Activated CD4-positive, CD25-positive, alpha-beta regulatory T cell treated with anti-CD3 and anti-CD28 coated beads, Interleukin-2, amount 50 U/mL, for 72 hours (primary cell): ENCODE results near the gene SIM1.

ENCODE experiments used
- DNase-seq: peaks from one replicate; pipeline ENCODE4 v3.0.0; 2021

The SIM1 gene, protein sequence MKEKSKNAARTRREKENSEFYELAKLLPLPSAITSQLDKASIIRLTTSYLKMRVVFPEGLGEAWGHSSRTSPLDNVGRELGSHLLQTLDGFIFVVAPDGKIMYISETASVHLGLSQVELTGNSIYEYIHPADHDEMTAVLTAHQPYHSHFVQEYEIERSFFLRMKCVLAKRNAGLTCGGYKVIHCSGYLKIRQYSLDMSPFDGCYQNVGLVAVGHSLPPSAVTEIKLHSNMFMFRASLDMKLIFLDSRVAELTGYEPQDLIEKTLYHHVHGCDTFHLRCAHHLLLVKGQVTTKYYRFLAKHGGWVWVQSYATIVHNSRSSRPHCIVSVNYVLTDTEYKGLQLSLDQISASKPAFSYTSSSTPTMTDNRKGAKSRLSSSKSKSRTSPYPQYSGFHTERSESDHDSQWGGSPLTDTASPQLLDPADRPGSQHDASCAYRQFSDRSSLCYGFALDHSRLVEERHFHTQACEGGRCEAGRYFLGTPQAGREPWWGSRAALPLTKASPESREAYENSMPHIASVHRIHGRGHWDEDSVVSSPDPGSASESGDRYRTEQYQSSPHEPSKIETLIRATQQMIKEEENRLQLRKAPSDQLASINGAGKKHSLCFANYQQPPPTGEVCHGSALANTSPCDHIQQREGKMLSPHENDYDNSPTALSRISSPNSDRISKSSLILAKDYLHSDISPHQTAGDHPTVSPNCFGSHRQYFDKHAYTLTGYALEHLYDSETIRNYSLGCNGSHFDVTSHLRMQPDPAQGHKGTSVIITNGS

DNA sequence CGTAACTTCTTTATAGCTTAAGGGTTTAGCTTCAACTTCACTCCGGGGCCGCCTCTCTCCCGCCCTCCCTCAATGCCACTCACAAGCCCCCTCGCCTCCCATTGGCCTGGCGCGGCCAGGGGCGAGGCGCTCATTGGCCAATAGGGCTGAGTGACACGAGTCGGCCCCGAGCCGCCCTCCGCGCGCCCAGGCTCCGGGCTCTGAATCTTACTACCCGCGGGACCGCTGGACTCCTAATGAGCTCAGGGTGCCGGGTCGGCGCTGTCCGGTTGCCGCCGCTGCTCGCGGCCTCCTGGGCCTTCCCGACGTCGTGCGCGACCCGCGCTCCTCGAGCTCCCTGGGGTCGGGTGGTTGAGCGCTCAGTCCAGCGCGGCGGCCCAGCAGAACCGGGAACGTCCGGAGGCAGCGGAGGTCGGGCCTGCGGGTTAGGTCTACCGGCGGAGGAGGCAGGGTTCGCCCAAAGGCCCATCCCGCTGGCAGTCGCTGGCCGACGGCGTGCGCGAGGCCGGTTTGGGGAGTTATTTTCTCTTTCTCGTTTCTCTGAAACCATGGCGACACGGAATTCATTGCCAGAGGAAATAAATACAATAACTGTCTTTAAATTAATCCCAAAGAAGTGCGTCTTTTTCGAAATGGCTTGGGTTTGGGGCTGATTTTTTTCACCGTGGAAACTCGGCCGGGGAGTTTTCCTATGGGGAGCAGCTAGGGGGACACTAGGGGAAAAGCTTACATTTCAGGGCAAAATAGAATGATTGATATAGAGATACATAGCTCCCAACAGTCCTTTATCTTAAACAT is at the start of gene SIM1:
SIM1 (minus strand) TSS at position 19 of the 798 bp plus-strand sequence. CDS start 1,453 bp downstream, outside the sequence.
- DNase-seq = no peak

DNA sequence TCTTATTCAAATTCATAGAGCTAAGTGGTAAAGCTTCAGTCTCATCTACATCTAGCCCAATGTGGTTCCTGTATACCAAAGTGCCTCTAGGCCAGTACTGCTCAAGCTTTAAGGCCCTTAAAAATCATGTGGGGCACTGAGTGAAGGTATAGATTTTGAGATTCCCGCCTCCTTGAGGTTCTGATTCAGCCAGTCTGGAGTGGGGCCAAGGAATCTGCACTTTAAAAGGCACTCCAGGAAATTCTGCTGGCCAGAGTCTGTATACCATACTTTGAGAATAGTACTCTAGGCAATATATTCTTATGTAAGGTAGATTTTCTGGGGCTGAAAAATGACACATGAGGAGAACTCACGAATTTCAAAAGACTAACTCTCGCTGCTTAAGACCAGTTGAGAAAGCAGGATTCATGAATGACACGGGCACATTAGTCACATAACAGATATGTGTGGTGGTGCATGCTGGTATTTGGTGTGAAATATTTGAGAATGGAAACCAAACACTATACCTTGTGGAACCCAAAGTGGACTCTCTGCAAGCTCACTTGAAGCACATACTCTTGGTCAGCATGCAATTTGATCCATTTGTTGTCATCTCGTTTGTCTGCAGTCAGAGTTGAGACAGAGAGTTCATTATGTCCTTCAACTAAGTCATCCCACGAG is 47.6 kb upstream of the SIM1 start:
- no peak for DNase-seq

DNA sequence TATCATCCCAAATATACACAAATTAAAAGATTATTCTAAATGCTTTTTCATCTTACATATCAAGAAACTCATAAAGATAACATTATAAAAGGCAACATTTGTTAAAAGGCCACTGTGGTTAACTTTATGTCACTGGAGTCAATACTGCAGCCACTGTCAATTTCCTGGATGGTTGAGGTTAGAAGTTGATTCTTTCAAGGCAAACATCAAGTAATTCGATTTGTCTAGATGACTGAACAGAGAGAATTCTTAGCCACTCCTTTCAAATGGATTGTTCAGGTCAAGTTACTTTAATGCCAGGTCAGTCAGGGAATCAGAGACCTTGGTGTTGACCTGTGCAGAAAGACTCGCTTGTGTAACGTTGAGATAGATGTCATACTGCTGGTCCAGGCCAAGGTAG is 44.4 kb upstream of the SIM1 start:
- DNase-seq = no peak

DNA sequence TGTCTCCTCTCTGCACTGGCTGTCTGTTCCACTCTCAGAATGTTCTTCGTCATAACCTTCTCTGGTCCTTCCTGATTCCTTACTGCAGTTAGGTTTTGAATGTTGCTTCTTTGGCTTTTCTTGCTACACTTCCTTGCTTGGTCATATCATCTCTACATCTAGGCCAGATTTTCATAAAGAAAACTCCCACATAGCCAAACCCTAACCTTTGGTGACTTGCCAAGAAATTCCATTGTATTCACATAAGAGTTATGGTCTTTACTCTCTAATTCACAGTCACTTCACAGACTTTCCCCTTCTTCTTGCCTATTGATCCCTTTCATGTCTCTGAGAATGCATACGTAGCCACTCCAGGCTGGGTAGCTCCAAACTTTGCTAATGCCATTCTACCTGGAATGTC is 41.9 kb upstream of the SIM1 start:
- DNase-seq = no peak

DNA sequence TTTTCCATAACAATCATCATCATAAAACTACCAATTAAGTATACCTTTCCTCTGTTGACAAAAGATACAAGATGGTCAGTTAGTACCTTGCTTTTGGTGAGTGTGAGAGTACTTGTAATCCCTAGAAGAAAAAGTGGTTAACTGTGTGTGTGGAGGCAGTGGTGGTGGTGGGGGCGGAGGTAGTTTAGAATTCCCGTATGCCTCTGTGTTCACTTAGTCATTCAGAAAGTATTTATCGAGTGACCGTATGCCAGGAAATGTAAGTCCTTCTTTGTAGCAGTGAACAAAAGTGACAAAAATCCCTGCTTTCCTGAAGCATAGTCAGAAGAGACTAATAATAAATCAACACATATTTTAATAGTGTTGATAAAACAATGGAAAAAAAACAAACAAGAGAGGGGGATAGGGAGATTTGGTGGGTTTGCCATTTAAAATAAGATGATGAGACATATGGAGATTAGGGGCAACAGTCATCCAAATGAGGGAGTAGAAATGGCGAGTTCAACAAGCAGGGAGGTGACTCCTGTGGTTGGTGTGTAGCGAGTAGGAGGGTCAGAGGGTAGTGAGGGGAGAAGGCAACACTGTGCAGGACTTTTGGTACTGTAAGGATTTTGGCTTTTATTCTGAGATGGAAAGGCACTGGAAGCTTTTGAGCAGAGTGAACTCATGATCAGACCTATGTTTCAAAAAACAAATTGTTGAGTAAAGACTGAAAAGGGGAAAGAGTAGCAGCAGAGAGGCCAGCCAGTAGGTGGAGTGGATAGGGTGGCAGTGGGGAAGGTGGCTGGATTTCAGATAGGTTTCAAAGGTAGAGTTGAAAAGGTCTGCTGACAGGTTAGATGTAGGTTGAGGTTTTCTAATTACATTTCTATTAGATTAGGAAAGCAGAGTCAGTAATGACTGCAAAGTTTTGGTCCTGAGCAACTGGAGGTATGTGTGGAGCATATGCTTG is 40.3 kb upstream of the SIM1 start:
- DNase-seq = no peak

DNA sequence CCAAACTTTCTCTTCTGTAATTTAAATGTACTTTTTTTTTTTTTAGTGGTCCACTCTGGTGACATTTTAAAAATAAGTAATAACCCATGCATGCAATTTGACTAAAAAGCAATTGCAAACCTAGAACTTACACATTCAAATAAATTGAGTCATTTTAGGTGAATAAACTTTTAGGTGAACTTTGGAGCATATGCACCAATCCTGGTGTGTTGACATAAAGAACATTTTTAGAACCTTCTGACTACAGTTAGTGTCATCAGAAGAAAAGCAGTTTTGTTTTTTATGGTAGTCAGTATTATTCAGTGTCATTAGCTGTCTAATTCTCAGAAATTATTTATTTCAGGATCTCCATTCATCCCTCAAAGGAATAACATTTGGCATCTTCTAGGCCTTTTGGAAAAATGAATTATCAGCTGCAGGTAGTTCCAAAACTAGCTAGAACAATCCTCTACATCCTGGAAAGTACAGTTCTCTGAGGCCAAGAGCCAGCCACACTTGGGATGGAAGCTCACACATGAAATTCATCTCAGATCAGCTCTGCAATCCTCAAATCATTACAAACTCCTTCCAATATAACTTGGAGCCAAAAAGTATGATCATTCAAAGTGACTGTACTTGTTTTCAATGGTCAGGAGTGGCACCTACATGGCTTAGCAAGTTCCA is 38.5 kb upstream of the SIM1 start:
- no peak for DNase-seq

DNA sequence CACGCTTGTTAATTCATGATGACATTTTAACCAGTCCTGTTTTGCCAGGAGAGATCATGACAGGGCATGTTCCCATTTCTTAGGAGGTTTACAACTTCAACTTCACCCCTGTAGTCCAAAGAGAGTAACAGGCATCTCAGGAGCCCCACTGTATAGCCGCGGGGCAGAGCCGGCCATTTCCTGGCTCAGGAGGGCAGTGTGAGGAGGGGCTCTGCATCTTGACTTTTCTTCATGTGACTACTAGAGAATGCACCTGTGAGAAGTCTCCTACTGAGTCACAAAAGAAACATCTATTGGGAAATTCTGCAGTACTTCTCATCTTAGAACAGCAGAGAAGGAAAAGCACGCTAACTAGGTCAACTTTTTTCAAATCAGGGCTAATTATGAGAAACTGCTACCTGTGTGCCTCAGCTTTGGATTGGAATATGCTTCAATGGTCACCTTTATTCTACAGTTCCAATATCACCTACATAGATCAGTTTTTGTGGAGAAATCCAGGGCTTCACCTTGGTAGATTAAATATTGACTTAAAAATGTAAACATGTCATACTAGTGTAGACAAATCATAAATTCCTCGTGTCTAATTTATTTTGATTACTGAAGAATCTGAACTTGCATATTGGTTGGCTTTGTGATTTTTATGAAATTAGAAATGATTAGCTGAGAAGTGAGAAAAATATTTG is 28.6 kb upstream of the SIM1 start:
- DNase-seq = no peak

DNA sequence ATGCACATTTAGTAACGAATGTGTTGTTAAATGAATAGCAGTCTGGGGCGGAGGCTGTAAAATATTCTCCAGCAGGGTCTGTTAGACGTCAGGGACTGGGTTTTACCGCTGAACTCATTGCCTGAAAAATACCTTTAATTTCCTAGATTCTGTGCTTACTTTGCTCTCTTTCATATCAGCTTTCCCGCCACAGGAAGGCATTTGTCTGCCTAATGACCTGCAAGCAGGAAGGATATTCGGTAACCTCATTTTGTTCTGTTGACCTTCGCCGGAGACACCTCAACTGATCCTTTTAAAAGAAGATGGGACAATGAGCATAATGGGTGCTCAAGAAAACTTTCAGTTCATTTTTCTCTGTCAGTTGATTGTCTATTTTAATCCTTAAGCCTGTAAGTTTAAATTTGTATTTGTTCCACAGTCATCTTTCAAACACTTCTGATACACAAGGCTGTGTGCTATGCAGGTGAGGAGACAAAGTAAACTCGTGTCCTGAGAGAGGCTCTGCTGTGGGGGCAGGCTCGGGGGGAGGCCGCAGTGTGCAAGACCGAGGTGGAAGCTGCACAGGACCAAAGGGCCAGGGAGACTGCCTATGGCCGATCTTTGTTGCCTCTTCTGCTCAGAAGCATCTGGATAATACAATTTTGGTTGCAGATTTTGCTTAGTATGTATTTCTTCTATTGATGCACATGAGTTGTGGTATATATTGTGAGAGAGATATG is 27.4 kb upstream of the SIM1 start:
- DNase-seq = no peak

DNA sequence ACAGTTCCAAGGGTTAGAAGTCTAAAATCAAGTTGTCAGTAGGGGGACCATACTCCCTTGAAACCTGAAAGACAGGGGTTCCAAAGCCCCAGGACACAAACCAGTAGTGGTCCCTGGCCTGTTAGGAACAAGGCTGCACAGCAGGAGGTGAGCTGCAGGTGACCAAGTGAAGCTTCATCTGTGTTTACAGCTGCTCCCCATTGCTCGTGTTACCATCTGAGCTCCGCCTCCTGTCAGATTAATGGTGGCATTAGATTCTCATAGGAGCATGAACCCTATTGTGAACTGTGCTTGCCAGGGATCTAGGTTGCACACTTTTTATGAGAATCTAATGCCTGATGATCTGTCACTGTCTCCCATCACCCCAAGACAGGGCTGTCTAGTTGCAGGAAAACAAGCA is 25.3 kb upstream of the SIM1 start:
- DNase-seq = no peak

DNA sequence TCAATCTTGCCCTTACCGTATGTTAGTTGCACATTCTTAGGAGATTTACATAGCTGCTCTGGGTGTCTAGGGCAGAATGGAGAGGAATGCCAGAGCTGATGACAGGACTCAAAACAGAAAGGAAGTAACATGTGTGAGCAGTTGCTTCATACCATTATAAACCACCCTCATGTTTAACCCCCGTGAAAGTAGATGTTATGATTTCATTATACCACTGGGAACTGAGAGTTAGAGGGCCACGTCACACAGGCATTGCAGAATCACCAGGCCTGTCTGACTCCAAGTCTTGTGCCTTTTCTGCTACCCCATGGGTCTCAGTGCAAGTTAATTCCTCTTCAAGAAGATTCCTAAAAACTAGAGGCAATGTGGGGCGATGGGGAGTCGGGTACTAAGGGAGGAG is 23.5 kb upstream of the SIM1 start:
- DNase-seq = no peak

DNA sequence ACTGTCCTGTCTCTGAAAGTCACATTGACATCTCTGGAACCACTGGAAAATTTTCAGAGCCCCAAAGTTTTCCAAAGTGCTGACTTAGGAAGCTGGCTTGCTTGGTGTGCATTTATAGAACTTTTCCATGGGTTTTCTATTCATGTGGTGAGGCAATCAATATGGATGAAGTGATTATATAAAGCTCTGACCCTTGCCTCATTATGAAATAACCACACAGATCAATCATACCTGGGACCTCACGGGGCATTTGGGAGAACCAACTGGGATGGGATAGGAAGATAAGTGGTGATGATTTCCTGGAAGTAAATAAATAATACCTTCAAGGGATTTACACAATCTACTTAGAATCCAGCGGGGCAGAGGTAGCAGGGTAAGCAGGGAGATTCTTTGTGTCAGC is 22.9 kb upstream of the SIM1 start:
- DNase-seq = no peak

DNA sequence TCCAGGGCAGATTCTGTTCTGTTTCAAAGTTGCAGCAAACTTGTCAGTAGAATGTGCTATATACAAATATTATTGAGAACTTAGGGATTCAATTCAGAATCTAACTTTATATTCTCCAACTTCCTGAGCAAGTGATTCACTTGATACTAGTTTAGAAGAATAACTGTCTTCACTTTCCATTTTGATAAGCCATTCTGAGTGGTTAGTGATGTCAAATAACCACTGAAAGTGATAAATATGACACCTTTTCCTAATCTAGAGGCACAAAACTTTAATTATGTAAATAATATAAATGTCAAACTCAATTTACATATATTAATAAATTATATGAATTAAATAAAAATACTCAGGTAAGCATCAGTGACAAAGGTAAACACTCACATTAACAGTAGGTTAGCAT is 20.5 kb upstream of the SIM1 start:
- no peak for DNase-seq

DNA sequence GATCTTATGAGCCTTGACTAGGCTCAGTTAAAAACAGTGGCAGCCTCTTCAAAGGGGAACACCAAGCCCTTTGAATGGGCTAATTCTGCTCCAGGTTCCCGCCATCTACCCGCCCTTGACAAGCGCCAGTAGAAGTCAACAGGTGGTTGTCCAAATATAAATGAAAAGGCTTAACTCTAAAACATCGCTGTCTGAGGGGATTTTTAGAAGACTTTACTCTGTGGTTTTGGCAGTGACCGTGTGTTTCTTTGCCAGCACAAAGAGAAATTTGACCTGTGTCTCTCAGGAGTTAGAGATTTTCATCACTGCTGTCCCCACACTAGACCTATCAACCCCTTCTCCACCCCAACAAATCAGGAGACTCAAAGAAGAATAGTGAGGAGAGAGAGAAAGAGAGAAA is 19.8 kb upstream of the SIM1 start:
- DNase-seq = no peak

DNA sequence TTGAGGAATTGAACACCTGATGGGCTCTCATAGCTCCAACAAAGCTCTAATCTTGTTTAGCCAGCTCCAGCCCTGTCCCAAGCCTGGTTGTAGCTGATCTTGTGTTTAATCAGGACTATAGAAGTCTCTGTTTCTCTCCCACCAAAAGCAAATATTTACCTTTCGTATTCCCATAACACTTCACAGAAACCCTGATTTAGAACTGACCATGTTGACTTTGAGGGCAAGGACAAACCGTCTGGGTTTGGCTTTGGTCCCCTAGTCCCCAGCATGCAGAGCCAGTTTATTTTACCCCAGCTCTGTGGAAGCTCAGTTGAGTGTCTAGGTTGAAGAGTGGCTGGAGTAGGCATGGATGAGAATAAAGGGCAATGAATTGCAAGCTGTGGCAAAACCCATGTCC is 18.0 kb upstream of the SIM1 start:
- DNase-seq = no peak

DNA sequence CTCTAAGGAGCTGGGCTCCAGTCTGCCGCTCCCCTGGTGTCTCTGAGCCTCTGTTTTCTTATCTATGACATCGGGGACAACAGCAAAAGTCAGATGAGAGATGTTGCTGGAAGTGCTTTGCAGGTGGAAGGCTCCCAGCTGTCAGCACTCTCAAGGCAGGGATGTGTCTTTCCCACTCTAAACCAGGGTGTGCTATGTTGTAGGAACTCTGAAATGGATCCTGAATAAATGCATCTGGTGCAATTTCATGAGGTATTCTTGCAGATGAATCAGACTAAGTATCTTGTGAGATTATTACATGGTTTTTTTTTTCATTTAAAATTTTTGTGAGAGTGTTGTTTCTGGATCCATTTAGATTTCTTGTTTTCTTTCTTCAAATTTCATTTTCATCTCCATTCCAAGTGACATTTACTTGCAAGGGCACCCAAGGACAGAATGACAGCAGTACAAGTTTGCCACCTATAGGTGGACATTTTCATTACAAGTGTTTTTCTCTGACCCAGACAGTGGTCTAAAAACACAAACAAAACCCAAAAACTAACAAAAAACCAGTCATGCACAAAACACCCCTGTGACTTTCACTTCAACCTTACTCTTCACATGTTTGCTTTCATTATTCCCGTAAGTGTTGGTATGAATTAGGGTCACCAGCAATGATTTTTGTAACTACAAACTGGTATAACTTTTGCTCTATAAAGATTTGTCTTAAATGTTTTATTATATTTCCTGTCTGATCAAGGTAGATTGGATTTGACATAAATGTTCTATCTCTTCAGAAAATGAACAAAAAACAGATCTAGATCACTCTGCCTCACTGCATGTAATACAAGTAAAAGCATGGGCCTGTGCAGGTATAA is 14.7 kb upstream of the SIM1 start:
- DNase-seq = no peak

DNA sequence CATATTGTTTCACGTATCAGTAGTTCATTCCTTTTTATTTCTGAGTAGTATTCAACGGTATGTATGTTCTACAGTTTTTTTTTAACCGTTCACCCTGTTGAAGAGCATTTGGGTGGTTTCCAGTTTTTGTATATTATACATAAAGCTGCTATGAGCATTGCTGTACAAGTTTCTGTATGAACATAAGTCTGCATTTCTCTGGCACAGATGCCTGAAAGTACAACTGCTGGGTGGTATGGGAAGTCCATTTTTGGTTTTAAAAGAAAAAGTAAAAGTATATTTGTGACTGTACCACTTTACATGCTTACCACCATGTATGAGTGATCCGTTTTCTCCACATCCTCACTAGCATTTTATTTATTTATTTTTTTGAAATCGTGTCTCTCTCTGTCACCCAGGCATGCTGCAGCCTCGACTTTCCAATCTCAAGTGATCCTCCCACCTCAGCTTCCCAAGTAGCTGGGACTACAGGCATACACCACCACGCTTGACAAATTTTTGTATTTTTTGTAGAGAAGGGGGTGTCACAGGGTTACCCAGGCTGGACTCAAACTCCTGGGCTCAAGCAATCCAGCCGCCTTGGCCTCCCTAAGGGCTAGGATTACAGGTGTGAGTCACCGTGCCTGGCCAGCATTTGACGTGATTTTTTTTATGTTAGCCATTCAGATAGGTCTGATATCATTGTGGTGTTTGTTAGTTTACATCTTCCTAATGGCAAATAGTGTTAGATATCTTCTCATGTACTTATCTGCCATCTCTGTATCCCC is 11.0 kb upstream of the SIM1 start:
- no peak for DNase-seq

DNA sequence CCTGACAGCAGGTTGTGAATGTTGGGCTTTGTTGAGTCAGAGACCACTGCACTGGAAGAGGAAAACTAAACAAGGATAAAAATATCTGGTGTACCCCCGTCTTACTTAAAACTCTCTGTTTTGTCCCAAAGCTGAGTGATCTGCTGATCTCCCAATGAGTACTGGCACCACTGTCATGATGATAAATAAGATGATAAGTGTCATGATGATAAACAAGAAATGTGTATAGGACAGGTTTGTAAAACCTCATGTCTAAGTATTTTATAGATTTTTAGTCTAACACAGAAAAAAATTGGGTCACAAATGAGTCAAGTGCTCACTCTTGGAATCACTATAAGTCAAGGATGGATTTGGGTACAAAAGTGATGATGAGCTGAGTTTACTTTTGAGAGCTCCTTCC is 8.5 kb upstream of the SIM1 start:
- no peak for DNase-seq

DNA sequence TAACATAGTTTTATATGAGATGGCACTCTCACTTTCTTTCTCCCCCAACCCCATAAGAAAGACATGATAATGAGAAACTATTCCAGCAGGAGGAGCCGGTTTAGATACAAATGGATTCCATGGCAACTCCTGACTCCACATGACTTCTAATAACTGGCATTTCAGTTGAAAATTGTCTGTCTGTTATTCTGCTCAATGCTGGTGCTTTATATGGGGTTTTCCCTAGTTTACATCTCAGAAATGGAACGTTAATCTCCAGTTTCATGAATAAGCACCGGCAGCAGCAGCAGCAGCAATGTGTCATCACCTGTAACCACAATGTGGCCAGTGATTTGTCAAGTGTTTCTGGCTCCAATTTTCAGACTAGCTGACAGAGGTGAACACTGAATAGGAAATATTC is 8.0 kb upstream of the SIM1 start:
- DNase-seq = no peak
